GM19328 (cell line): ENCODE measurements around the gene ZDHHC17.

Source experiments
- ATAC-seq: cut with Tn5 transposase; IDR thresholded peaks from one replicate; pipeline ENCODE4 v1.9.1; 2021; ENCODE audit warnings: mild to moderate bottlenecking, moderate library complexity; ENCODE audit not compliant: unreplicated experiment

ZDHHC17 gene

DNA sequence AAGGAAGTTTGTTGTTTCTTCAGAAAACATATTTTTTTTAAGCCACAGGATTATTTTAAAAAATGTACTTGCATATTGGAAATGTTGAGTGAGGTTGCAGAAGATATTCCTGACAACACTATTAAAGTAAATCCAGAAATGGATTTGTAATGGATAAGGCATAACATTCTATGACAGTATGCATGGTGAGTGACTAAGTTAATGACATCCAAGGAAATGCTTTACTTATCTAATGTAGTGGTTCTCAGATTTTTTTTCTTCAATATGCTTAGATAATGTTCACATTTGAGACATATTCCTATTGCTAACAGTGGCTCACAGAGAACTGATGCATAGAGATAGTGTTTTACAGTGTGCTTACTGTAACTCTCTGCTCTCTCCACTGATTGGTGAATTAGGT is 49.4 kb downstream of the ZDHHC17 start:
- no peak for ATAC-seq

DNA sequence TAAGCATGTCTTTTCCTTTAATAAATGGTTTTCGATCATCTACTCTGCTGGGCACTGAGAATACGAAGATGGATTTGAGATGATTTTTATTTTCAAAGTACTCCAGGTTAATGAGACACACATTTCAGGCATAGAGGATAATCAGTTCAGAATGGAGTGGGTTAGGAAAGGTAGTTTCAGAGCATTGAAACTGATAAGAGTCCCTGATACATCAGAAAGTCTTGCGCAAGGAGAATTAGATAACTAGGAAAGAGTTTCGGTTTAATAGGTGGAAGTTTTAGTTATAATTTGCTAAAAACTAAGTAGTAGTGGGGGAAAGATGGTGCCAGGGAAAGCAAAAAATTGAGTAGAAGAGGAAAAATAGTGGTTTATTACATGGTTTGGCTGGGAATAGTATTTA is 50.1 kb downstream of the ZDHHC17 start:
- no peak for ATAC-seq

DNA sequence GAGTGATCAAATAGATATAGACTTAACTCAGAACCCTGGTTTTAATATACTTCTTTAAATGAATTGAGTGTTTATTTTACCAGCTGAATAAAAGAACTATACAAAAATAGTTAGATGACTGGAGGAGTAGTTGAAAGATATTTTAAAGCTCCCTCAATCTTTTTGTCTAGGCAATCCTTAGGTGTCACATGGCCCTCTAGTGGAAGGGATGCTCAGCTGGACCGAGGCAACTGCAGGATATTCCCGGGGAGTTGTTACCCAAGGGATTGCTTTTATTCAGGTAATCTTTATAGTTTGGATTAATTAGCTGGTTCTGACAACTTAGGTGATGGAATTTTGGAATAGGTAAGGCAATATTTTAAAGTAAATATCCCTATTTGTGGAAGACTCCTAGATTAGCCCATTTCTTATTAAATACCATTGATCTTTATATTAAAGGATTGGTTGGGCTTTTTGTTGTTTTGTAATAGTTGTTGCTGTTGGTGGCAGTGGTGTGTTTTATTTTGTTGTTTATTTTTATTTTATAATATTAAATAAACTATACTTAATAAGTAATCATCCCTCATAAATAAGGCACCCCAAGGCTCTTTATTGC is 57.1 kb downstream of the ZDHHC17 start:
- ATAC-seq, result no peak

DNA sequence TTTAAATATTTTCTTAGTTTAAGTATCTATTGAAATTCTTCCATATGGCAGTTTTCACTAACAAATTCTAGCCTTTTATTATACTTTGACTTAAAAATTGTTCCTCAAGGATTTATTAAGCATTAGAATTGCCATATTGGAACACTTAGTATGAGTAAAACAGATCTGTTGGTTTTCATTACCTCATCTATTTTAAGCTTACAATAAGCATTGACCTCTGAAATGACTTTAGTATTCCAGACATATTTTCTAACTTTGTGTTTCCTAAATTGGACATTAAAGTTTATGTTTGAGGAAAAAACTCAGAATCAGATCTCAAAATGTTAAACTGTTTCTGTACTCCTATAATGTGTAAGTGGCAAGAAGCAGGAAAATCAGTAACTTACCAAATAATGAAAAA is 66.5 kb downstream of the ZDHHC17 start:
- ATAC-seq, result no peak

DNA sequence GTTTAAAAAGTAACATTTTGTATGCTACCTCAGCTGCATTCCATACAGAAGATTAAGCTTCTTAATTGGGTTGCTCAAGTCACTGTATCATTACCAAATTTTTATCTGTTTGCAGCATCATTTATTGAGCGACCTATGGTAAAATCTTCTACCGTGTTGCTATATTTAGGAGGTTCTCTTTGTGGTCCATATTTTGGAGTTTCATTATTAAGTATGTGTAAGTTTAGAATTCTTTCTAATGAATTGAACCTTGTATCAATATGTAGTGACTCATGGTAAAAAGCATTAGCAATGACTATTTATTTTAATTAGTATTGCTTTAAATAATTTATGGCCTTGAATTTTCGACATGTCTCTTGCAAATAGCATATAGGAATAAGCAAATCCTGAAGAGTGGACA is 72.7 kb downstream of the ZDHHC17 start:
- no peak for ATAC-seq

DNA sequence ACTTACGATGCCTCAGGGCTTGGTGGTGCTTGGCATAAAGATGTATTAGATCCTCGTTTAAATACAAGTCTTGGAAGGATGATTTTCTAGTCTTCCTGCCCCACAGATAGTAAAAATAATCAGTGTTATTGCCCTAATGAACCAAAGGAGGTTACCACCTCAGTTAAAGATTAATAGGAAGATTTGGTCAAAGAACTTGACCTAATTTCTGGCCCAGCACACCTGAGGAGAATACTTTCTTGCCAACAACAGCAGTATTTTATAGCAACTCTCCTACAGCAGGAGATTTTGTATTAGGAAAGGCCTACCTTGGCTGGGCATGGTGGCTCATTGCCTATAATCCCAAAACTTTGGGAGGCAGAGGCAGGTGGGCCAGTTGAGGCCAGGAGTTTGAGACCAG is 83.3 kb downstream of the ZDHHC17 start:
- ATAC-seq, result no peak

DNA sequence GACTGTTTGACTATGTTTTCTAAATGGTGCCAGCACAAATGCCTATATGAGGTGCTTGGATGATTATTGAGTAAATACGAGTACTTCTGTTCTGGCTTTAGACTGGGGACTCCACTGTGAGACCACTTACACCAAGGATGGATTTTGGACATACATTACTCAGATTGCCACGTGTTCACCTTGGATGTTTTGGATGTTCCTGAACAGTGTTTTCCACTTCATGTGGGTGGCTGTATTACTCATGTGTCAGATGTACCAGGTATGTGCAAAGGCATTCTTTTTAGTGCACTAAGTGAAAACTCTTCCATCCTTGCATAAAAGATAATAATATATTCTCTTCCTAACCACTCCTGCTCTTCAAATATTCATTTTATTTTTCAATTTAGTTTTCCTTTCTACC is 84.2 kb downstream of the ZDHHC17 start:
- ATAC-seq, result no peak

DNA sequence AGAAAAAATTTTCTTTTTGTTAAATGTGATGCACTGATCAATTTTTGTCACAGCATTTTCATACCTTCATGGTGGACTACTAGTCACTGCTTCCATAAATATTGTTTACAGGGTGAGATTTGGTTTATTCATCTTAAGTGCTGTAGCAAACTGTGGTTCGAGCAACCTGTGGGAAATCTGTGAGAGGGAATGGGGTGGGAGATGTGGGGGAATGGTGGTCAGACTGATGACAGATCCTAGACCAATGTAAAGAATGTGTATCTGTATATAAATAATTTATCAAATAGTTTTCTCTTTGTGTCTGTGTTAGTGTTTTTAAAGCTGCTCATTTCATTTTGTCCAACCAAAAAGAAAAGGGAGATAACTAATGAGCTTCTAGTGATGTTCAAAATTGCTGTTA is 88.2 kb downstream of the ZDHHC17 start:
- ATAC-seq, result no peak

DNA sequence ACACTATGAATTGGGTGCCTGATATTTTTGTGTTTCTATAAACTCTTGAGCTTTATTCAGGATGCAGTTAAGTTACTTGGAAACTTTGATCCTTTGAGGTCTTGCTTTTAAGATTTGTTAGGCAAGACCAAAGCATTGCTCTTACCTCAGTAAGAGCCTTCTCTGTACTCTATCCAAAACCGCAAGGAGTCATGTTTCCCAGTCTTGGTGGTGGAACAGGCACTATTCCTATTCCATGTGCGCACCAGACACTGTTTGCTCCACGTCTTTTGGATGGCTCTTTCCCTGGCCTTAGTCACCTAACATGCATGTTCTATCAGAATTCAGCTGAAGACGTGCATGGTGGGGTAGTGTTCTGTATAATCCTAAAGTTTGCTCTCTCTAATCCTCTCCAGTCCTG is 91.4 kb downstream of the ZDHHC17 start:
- ATAC-seq, result no peak

DNA sequence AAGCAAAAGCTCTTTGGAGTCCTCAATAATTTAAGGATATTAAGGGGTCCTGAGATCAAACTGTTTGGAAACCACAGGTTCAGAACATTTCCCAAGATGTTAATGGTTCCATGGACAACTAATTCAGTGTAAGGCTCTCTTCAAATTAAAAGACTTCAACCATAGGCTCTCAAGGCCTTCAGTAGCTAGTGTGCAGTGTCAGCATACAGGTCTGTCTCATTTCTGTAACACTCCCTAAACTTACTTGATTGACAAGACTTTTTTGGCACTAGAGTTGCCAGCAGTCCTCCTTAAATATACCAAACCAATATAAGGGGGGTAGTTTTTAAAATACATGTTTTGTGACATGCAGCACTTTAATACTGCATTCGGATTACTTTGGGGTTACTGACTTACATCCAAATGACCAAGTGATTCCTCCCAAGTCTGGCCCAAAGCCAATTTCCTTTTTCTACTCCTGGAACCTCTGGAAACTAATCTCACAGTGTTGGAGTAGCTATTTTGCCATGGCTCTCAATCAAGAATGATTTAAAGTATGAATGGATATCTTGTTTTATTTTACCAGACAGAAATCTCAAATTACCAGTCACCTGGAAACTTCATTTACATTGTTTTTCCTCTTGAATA is 92.2 kb downstream of the ZDHHC17 start:
- no peak for ATAC-seq

DNA sequence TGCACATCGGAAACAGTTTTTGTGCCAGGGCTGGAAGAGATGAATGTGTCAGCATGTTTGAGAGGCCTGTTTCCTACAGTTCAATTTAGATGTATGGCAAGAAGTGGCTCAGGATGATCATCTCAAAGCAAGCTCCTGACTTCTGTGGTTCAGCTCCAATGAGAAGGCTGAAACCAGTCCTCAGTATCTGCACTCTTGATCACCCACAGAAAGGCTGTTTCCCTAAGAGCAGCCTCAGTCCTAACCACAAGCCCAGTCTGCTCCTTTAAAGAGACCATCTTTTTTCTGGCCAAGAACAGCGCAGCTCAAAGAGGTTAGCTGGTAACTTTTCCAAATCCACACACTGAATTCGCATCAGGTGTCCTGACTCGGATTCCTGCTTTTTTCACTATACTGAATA is 95.7 kb downstream of the ZDHHC17 start:
- no peak for ATAC-seq

DNA sequence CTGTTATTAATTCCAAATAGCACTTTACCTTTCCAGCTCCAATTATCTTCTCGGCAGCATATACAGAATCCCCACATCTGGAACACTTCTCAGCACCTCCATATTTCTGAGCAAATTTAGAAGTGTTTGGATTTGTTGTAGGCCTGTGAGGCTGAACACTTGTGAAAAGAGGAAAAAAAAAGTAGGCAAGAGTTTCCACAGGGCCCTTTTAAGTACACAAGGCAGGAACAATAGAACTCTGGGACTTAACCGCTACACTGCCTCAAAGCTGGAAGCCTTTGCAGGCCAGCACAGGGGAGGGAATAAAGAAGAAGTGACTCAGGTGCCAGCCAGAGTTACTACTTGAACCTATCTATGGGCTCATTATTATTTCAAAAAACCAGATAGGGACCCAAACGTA is 96.3 kb downstream of the ZDHHC17 start:
- no peak for ATAC-seq

DNA sequence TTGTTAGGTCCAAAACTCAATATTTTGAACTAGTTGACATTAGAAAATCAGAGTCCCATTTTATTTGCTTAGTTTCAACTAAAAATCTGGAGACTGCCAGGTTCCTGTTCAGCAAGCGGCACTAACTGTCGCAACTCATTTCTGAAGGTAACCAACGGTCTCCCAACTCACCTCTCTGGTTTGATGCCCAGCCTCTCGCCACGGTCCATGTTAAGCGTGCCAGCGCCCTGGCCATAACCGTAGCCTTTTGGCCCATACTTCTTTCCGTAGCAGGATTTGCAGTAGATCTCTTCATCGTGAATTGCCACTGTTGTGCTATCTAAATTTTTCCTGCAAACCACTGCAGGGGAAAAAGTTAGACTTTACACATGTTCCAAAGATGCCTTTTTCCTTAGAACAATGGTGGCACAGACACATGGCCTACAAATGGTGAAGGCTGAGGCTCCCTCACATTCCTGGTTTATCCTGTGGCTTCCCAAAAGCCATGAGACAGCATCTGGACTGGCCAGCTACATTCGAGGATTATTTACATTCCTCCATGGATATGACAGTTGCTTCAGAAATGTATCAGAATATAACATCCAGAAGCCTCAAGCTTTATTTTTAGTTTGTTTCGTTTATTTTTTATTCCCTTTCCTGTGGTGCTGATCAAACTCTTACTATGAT is 99.2 kb downstream of the ZDHHC17 start:
- ATAC-seq, result no peak

DNA sequence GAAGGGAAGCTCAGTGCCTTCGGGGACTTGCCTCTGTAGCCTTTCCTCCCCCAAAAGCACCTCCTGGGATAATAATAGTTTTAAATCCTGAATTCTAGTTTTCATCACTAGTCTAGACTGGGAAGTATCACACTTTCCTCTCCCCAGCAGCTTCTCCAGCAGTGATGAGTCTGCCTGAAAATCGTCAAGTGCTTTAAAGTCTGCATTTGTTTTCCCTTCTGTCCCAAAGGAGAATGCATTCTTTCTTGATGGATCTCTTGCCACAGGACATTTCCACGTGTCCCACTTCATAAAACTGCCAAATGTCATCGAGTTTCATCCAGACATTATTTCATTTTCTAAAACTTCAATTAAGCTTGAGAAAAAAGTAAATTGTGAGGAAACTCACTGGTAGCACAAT is 99.9 kb downstream of the ZDHHC17 start:
- ATAC-seq, result no peak

DNA sequence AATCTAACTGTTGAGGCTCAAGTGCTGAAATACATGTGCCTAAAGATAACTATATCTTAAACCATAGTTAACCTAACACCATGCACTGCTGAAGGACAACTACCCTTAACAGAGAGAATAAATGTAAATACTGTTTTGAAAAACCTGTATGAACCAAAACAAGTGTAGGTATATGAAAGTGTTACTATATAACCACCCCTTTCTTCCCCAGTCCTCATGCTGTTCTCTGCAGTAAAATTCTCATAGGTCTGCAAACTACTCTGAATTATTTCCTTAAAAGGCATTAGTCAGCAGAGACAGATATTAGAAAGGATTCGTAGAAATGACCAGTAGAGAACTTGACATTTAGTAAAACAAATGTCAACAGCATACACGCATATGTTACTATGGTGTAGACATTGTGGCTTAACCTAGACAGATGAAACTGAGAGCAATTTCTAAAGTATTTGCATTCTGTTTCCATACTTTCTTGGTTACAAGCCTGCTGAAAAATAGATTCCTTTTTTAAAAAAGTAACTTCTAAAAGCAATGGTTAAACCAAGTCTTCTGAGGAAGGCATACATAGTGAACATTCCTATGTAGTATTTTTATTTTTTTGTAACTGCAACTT is 101.0 kb downstream of the ZDHHC17 start:
- ATAC-seq, result peak; percentile 81

DNA sequence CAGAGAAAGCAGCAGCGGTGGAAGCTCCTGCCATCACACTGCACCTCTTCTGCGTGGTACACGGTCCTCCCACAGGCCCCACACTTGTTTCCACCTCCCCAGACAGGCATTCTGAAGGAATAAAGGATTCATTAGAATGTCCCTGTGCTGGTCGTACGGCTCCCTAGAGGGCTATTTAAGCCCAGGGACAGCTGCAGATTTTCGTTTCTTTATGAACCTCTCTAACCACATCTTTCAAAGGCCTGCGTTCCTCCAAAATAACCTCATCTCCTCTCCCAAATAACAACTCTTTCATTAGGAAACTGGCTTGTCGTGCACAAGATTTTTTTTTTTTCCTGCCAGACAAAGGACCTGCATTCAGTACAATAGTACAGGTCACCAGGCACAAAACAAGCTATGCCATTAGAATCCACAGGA is 102.2 kb downstream of the ZDHHC17 start:
- no peak for ATAC-seq

DNA sequence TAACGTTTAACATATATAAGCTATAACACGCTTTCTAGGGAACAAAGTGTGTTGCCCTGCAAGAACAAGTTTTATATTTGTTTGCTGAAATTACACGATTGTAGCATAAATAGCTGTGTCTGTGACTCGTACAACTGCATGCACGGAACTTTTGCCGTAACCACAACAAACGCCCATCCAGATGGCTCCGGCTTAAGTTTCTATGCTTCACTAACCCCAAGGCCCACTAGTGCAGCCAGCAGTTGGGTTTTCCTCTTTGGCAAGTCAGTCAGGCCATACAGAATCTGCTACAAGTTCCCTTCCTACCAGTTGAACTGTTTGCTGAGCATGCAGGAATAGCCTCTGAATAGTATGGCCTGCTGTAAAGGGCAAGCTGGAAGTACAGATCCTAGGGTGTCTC is 102.8 kb downstream of the ZDHHC17 start:
- no peak for ATAC-seq

DNA sequence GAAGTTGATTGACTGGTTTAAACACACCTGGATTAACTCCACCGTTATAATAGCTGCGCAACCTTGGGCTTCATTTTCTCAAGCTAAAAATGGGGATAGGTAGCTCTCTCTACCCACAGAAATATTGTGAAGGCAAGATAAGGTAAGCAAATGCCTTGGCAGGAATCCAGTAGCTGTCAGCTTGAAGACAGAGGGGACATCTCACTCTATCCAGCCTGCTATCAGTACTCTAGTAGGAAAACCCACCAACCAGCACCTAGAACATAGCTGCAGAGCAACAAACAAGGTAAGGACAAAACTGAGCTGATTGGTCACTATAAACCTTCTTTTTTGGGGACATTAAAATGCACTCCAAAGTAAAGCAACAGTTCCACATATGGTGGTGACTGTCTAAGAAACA is 107.2 kb downstream of the ZDHHC17 start:
- ATAC-seq, result no peak

DNA sequence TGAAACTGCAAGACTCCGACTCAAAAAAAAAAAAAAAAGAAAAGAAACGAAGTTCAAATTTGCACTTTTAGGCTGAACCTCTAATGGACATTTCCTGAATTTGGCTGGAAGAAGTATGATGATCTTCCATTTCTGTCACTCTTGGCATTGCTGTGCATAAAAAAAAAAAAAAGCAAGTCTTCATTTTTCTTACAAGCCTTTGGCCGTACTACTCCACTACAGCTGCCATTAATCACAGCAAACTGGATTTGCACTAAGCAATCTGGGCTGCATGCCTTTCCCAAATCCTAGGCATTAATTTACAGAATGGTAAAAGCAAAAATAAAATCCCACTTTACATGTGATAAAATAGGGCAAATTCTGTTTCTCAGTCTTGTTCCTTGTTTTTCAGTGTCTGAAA is 107.8 kb downstream of the ZDHHC17 start:
- ATAC-seq, result no peak

DNA sequence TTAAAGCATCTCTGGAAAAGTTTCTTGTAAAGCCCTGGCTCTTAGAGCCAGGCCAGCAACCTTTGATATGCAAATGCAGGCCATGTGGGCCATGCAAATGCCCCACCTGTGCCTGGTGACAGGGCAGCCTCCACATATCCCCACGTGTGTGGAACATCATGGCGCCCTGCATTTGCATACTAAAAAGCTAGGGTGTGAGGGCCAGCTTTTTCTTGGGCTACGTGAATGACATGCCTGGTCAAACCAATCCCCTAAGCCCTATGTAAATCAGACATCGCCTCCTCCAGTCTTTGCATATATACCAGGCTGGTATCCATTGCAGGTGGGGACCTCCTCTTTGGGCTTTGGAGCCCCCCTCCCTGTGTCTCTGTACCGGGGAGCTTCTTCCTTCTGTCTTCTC is 108.5 kb downstream of the ZDHHC17 start:
- no peak for ATAC-seq

DNA sequence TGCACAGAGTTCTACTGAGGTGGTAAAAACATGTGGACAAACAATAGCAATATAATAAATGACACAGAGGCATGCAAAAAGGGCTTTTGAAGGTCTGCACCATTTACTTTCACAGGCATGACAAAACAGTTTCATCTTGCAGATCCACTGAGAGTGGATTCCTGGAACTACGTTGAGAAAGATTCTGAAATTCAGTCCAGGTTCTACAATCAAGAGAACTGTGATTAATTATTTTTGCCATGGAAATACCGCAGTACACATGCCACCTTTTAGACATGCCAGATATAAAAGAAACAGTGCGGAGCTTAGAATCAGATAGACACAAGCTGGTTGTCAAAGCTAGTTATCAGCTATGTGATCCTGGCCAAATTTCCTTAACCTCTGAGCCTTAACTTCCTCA is 110.1 kb downstream of the ZDHHC17 start:
- ATAC-seq, result no peak

DNA sequence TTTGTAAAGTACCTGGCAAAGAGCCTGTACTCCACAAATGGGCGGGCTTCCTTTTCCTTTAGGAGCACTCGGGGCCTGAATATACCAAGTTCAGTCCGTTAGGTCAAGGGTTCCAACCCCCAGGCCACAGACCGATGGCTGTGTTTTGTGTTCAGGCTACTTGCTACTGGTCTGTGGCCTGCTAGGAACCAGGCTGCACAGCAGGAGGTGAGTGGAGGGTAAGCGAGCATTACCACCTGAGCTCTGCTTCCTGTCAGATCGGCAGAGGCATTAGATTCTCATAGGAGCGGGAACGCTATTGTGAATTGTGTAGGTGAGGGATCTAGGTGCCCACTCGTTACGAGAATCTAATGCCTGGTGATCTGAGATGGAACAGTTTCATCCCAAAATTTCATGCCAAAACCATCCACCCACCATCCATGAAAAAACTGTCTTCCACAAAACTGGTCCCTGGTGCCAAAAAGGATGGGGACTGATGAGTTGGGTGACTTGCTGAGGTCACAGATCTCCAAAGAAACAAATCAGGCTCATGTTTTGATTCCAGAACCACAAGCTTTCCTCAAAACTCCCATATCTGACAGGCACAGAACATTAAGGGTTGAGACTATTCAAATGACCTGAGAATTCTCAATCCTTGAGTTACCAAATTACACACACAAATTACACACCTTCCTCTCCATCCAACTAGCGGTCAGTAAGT is 110.7 kb downstream of the ZDHHC17 start:
- ATAC-seq, result no peak
